Colonic mucosa (tissue), 4 donors: Measurements from ENCODE around the gene SLC7A7. TPM values are rescaled to one million over a fixed set of nuclear protein-coding genes. Genes with fewer than 3 reads are reported as not detected.

Experiments
- DNase-seq: peaks from one replicate; pipeline ENCODE4 v3.0.0-alpha.2; 2020
- H3K27ac ChIP-seq: fragments of 200-600 bp; one replicate; pipeline ENCODE4 v1.8.0; 2021
- H3K27me3 ChIP-seq: fragments of 200-600 bp; one replicate; pipeline ENCODE4 v1.8.0; 2021
- H3K36me3 ChIP-seq: fragments of 200-600 bp; one replicate; pipeline ENCODE4 v1.8.0; 2021
- H3K4me1 ChIP-seq: fragments of 200-600 bp; one replicate; pipeline ENCODE4 v1.8.0; 2021; ENCODE audit warnings: mild to moderate bottlenecking
- H3K4me3 ChIP-seq: fragments of 200-600 bp; one replicate; pipeline ENCODE4 v1.8.0; 2021
- H3K9ac ChIP-seq, 2 donors: one replicate each; pipeline ENCODE4 v1.7.0; 2013; ENCODE audit warnings: control low read depth in 2 of 2, low read depth in 2 of 2, low read length in 2 of 2
- H3K9me3 ChIP-seq: fragments of 200-600 bp; one replicate; pipeline ENCODE4 v1.8.0; 2021
- CTCF ChIP-seq: fragments of 200-600 bp; IDR thresholded peaks from one replicate; pipeline ENCODE4 v1.8.0; 2022; ENCODE audit warnings: antibody characterized with exemption, mild to moderate bottlenecking
- intact Hi-C: fragments of 100-400 bp; cut with DNase I; formaldehyde crosslinking; loops from one replicate; pipeline ENCODE4 v1.14.1; 2022
- total RNA-seq, 2 donors: library from RNA; stranded (reverse); fragmentation: NEBNext Ultra II Directional in 1 of 2; extraction: Animal tissue kit (Norgen Biotek cat#: 25700) in 1 of 2; gene quantifications; one replicate each; pipeline ENCODE4 v1.2.1, GENCODE V29; 2021
- donor health status: healthy.
- donor health status: DM: no; HTN: no; CAD: no.
- donor health status: DM: no; HTN: no; CAD: no.

The SLC7A7 gene
- total RNA-seq, 2 donors from 2014 or later: 2.7 to 7.0 TPM

DNA sequence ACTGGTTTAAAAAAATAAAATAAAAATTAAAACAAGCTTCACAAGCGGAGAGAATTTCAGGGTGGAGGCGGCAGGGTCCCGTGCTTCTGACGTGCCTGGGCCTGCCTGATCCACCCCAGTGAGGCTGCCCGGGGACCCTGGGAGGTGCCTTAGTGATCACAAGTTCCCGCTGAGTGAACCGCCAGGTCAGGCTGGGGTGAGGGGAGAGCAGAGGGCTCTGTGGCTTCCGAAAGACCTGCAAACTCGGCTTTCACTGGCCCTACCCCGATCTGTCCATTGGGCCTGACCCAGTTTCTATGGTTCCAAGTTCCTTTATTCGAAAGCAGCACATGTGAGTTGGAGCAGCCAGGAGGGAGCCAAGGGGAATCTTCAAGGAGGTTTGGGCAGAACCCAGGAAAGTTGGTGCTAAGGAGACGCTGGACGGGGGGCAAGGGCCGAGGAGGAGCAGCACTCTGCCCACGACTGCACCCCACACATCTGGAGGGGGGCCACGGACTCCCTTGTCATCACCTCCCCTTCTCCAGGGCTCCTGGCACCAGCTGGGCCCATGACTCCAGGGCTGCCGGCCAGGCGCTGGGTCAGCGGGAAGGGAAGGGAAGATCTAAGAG, 34.1 kb upstream of the SLC7A7 start:
- Histone ChIP-seq H3K9ac (peak overlapping the region; percentile 3 to 40), H3K4me1 (peaks cover 8% of the 10 kb centered on the region), H3K27me3 (no peaks in the 10 kb centered on the region), H3K4me3 (no peak overlapping the region), H3K9me3 (no peaks in the 10 kb centered on the region), H3K36me3 (no peaks in the 10 kb centered on the region), H3K27ac (peak overlapping the region; percentile 80)
- no peak for TF ChIP-seq CTCF
- intact Hi-C loops: no loop called here
- DNase-seq: peak; percentile 51

DNA sequence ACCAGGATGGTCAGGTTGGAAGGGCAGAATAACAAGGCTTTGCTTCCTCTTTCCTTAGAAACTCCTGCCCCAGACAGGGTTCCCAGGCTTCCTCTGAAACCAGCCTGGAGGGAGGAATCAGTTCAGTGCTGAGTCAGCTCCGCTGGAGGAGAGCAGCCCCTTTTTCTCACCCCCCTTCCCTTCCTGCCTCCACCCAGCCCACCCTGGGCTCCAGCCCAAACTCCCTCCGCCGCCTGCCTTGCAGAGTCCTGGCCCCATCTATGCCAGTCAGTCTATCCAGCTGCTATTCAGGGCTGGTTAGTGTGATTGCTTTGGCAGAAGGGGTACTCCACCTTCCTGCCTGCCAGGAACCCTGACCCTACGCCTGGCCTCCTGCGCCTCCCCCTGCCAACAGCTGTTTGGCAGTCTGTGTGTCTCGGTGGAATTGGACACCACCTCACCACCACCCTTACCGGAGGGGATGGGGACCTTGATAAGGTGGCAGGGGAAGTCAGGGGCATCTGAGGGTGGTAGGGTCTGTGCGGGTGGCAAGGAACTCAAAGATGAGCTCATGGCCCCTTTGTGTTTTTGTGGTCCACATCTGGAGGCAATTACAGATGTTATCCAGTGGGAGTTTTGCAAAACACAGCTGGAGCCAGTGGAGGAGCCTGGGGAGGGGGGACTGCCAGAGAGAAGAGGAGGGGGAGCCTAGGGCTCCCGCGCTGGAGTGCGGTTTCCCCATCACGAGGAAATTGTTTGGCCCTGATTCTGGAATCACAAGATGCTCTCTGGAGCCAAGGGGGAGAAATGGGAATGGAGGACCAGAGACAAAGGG, 33.3 kb upstream of the SLC7A7 start:
- H3K9ac ChIP-seq: peak overlapping the region; percentile 46 to 50
- no peaks in the 10 kb centered on the region for H3K9me3 ChIP-seq
- no peak for TF ChIP-seq CTCF
- peaks cover 8% of the 10 kb centered on the region for H3K4me1 ChIP-seq
- H3K27me3 ChIP-seq: no peaks in the 10 kb centered on the region
- H3K4me3 ChIP-seq: no peak overlapping the region
- H3K27ac ChIP-seq: peak overlapping the region; percentile 80
- peak; percentile 46 for DNase-seq
- H3K36me3 ChIP-seq: no peaks in the 10 kb centered on the region
- intact Hi-C loops: no loop called here

- Histone ChIP-seq H3K4me1 (peaks cover 8% of the 10 kb centered on the region), H3K27me3 (no peaks in the 10 kb centered on the region), H3K9me3 (no peaks in the 10 kb centered on the region), H3K36me3 (peaks cover 2% of the 10 kb centered on the region), H3K9ac (peak overlapping the region; percentile 50 to 67), H3K4me3 (no peak overlapping the region), H3K27ac (peak overlapping the region; percentile 80)
- DNase-seq: no peak
- intact Hi-C loops: no loop called here
- TF ChIP-seq CTCF: no peak
Measured at GRCh38 chr14:22847661-22848341, 32.6 kb upstream of the SLC7A7 start.

- intact Hi-C loops: no loop called here
- peaks cover 8% of the 10 kb centered on the region for H3K4me1 ChIP-seq
- H3K27ac ChIP-seq: peak overlapping the region; percentile 80
- DNase-seq: no peak
- H3K27me3 ChIP-seq: no peaks in the 10 kb centered on the region
- H3K9me3 ChIP-seq: no peaks in the 10 kb centered on the region
- peaks cover 11% of the 10 kb centered on the region for H3K36me3 ChIP-seq
- TF ChIP-seq CTCF: no peak
- H3K9ac ChIP-seq: peak overlapping the region; percentile 8 to 26
- no peak overlapping the region for H3K4me3 ChIP-seq
Measured at GRCh38 chr14:22846811-22847307, 31.6 kb upstream of the SLC7A7 start.

DNA sequence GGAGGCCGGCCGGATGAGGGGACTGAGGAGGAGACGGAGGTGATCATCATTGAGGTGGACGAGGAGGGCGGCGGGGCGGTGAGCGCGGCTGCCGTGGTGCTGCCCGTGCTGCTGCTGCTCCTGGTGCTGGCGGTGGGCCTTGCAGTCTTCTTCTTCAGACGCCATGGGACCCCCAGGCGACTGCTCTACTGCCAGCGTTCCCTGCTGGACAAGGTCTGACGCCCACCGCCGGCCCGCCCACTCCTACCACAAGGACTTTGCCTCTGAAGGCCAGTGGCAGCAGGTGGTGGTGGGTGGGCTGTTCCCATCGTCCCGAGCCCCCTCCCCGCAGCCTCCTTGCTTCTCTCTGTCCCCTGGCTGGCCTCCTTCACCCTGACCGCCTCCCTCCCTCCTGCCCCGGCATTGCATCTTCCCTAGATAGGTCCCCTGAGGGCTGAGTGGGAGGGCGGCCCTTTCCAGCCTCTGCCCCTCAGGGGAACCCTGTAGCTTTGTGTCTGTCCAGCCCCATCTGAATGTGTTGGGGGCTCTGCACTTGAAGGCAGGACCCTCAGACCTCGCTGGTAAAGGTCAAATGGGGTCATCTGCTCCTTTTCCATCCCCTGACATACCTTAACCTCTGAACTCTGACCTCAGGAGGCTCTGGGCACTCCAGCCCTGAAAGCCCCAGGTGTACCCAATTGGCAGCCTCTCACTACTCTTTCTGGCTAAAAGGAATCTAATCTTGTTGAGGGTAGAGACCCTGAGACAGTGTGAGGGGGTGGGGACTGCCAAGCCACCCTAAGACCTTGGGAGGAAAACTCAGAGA, 30.8 kb upstream of the SLC7A7 start:
- intact Hi-C loops: no loop called here
- Histone ChIP-seq H3K27ac (peak overlapping the region; percentile 80), H3K4me1 (peaks cover 4% of the 10 kb centered on the region), H3K36me3 (peaks cover 18% of the 10 kb centered on the region), H3K27me3 (no peaks in the 10 kb centered on the region), H3K4me3 (no peak overlapping the region), H3K9ac (peak overlapping the region in 1 of 2 donors; percentile 26), H3K9me3 (no peaks in the 10 kb centered on the region)
- no peak for TF ChIP-seq CTCF
- DNase-seq: no peak
